ENCODE measurements around the gene NKX1-1.
A peak's percentile ranks its signal among the peaks of the same experiment; 100 is the strongest.

NKX1-1 gene

DNA sequence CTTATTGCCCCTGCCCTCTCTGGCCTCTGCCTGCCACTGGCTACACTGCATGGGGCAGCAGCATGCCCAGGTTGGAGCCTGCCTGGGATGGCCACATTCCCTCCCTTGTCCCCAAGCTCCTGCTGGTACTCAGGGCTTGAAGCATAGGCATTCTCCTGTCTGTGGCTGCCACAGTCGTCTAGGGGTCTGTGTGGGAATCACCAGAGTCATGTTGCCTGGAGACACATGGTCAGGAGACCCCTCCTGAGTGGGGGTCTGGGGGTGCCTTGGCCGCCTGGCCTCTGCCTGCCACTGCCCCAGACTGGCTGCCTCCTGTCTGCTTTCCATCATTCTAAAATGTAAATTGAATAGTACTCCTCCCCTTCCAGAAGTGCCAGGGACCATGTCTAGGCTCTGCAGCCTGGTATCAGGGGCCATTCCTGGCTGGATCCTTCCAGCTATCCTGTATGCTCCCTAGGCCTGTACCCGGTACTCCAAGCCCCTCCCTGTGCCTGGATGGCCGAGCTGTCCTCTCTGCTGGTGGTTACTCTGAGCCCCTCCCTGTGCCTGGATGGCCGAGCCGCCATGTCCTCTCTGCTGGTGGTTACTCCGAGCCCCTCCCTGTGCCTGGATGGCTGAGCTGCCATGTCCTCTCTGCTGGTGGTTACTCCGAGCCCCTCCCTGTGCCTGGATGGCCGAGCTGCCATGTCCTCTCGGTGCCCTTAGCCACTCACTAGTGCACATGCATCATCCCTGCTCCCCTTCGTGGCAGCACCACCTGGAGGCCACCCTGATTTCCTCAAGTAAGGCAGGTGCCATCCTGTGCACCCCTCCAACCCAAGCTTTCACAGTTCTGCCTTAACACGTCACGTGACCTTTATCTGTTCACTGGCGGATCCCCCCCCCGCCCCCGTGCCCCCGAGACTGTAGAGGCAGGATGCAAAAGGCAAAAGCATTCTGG is 5.5 kb upstream of the NKX1-1 start:
- Histone ChIP-seq H3K4me3 (ENCODE audit: low read depth in 1 of 2, low read length in 2 of 2) (no peak overlapping the region), H3K27ac (ENCODE audit: low read length) (no peak overlapping the region), H3K27me3 (ENCODE audit: insufficient read depth, low read length, poor library complexity) (no peaks in the 10 kb centered on the region), H3K79me2 (ENCODE audit: insufficient read depth, low read length) (no peaks in the 10 kb centered on the region), H3K9ac (ENCODE audit: low read depth, low read length) (no peak overlapping the region), H3K4me1 (ENCODE audit: insufficient read depth, low read length) (no peaks in the 10 kb centered on the region), H4K20me1 (ENCODE audit: insufficient read depth, low read length) (peaks cover 12% of the 10 kb centered on the region; the same call in 1 of the 2 replicates), H3K9me3 (ENCODE audit: insufficient read depth, low read length, severe bottlenecking) (no peaks in the 10 kb centered on the region), H3K36me3 (ENCODE audit: insufficient read depth, low read length) (no peaks in the 10 kb centered on the region), H3K4me2 (ENCODE audit: insufficient read depth, low read length) (no peak overlapping the region), H2AFZ (ENCODE audit: low read depth, low read length) (no peak overlapping the region)
- TF ChIP-seq, protein P1, sequence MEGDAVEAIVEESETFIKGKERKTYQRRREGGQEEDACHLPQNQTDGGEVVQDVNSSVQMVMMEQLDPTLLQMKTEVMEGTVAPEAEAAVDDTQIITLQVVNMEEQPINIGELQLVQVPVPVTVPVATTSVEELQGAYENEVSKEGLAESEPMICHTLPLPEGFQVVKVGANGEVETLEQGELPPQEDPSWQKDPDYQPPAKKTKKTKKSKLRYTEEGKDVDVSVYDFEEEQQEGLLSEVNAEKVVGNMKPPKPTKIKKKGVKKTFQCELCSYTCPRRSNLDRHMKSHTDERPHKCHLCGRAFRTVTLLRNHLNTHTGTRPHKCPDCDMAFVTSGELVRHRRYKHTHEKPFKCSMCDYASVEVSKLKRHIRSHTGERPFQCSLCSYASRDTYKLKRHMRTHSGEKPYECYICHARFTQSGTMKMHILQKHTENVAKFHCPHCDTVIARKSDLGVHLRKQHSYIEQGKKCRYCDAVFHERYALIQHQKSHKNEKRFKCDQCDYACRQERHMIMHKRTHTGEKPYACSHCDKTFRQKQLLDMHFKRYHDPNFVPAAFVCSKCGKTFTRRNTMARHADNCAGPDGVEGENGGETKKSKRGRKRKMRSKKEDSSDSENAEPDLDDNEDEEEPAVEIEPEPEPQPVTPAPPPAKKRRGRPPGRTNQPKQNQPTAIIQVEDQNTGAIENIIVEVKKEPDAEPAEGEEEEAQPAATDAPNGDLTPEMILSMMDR (IDR thresholded peaks at IDR 0.05; ENCODE audit: borderline replicate concordance, extremely low read depth, low read length, poor library complexity, severe bottlenecking) = no peak
- TF ChIP-seq EZH2 (IDR thresholded peaks at IDR 0.05; ENCODE audit: borderline replicate concordance, low read depth, low read length, severe bottlenecking) = no peak
- ATAC-seq (ENCODE audit: insufficient read depth, low read depth) (no peak), DNase-seq (no peak)

DNA sequence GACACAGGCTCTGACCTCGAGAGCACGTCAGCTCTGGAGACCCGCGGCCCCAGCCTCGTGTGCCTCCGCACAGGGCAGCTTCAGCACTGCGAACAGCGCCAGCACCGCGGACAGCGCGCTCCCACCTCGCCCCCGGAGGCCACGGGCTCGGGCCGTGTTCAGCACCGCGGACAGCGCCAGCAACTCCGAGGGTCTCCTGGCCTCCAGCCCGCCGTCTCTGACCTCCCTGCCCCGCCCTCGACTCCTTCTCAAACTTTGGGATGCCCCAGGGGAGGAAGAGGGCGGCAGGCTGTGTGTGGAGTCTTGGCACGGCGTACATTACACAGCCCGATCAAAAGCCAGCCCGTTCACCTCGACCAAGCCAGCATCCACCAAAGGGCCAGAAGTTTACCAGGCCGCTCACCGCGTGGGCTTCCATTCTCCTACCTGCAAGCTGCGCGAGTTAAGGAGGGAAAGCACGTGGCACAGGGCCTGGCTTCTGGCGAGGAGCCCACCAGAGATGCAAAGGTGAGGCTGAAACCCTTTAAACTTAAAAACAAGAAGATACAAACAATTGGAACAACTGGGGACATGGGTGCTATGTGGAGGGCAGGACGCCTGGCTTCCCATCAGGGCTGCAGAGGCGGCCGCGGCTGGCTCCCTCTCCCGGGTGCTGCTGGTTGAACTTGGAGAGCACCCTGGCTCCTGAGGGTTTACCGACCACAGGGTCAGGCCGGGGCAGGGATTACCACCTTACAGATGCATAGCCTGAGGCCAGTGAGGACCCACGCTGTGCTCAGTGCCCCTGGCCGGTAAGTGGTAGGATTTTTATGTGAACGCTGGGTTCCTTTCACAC is 4.5 kb upstream of the NKX1-1 start:
- TF ChIP-seq EZH2 (IDR thresholded peaks at IDR 0.05; ENCODE audit: borderline replicate concordance, low read depth, low read length, severe bottlenecking) = no peak
- TF ChIP-seq, protein P1 (IDR thresholded peaks at IDR 0.05; ENCODE audit: borderline replicate concordance, extremely low read depth, low read length, poor library complexity, severe bottlenecking) = no peak
- H3K9me3 ChIP-seq (ENCODE audit: insufficient read depth, low read length, severe bottlenecking) = no peaks in the 10 kb centered on the region
- no peaks in the 10 kb centered on the region for H3K36me3 ChIP-seq (ENCODE audit: insufficient read depth, low read length)
- no peak overlapping the region for H3K9ac ChIP-seq (ENCODE audit: low read depth, low read length)
- H3K27ac ChIP-seq (ENCODE audit: low read length) = no peak overlapping the region
- H3K79me2 ChIP-seq (ENCODE audit: insufficient read depth, low read length) = no peaks in the 10 kb centered on the region
- H2AFZ ChIP-seq (ENCODE audit: low read depth, low read length) = no peak overlapping the region
- H3K4me2 ChIP-seq (ENCODE audit: insufficient read depth, low read length) = no peak overlapping the region
- no peaks in the 10 kb centered on the region for H3K27me3 ChIP-seq (ENCODE audit: insufficient read depth, low read length, poor library complexity)
- no peaks in the 10 kb centered on the region for H3K4me1 ChIP-seq (ENCODE audit: insufficient read depth, low read length)
- H3K4me3 ChIP-seq (ENCODE audit: low read depth in 1 of 2, low read length in 2 of 2) = no peak overlapping the region
- DNase-seq = peak; percentile 87
- peak; percentile 98 for ATAC-seq (ENCODE audit: insufficient read depth, low read depth)
- H4K20me1 ChIP-seq (ENCODE audit: insufficient read depth, low read length) = peaks cover 12% of the 10 kb centered on the region; the same call in 1 of the 2 replicates

DNA sequence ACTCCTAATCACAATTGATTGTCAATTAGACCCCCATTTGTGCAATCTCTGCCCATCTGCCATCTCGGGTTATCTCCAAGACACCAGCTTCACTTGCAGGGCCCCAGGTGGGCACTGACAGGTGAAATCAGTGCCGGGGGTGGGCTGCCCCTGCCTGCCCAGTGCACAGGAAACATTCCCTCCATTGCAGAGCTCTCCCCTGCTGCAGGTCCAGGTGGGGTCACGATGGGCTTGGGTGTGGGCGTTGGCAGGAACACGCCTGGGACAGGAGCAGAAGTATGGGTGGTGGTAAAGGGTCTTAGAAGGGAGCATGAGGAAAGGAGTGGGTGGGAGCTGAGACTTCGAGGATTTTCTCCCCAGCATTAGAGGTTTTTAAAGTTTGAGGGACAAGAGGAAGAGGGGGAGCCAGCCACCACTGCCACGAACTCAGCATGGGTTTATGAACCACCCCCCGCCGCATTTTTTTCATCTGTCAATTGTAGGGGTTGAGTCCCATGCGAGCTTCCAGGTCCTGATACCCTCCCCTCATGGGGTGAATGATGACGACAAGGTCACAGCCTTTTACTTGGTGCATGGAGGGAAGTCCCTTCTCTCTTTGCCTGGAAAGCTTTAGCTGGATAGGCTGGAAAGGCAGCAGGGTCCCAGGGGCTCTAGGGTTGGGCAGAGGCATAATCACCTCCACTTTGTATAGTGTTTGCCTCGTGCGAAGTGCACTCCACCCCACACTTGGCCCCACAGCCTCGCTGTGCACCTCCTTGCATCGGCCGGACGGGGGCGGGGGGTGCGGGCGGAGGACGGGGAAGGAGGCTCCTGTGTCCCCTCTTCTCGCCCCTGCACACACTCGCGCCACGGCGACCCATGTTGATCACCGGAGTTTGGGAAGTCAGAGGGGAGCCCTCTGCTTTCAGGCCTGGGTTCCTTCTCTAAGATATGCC is 3.5 kb upstream of the NKX1-1 start:
- TF ChIP-seq, protein P1 (IDR thresholded peaks at IDR 0.05; ENCODE audit: borderline replicate concordance, extremely low read depth, low read length, poor library complexity, severe bottlenecking) = no peak
- no peak for TF ChIP-seq EZH2 (IDR thresholded peaks at IDR 0.05; ENCODE audit: borderline replicate concordance, low read depth, low read length, severe bottlenecking)
- DNase-seq (no peak), ATAC-seq (ENCODE audit: insufficient read depth, low read depth) (peak; percentile 29; the same call in 1 of the 3 replicates)
- no peaks in the 10 kb centered on the region for H3K79me2 ChIP-seq (ENCODE audit: insufficient read depth, low read length)
- no peak overlapping the region for H2AFZ ChIP-seq (ENCODE audit: low read depth, low read length)
- peaks cover 5% of the 10 kb centered on the region for H3K9me3 ChIP-seq (ENCODE audit: insufficient read depth, low read length, severe bottlenecking)
- H3K27ac ChIP-seq (ENCODE audit: low read length) = no peak overlapping the region
- peaks cover 12% of the 10 kb centered on the region; the same call in 1 of the 2 replicates for H4K20me1 ChIP-seq (ENCODE audit: insufficient read depth, low read length)
- H3K9ac ChIP-seq (ENCODE audit: low read depth, low read length) = no peak overlapping the region
- H3K36me3 ChIP-seq (ENCODE audit: insufficient read depth, low read length) = no peaks in the 10 kb centered on the region
- H3K4me3 ChIP-seq (ENCODE audit: low read depth in 1 of 2, low read length in 2 of 2) = no peak overlapping the region
- H3K4me1 ChIP-seq (ENCODE audit: insufficient read depth, low read length) = no peaks in the 10 kb centered on the region
- no peaks in the 10 kb centered on the region for H3K27me3 ChIP-seq (ENCODE audit: insufficient read depth, low read length, poor library complexity)
- no peak overlapping the region for H3K4me2 ChIP-seq (ENCODE audit: insufficient read depth, low read length)
